Activated naive CD8-positive, alpha-beta T cell treated with anti-CD3 and anti-CD28 coated beads, Interleukin-2, amount 50 U/mL, for 16 hours (primary cell): ENCODE measurements around the gene COL13A1.

Experiments used
- DNase-seq: peaks from one replicate; pipeline ENCODE4 v3.0.0-alpha.2; 2020; ENCODE audit warnings: low read depth, low spot score

Gene COL13A1

DNA sequence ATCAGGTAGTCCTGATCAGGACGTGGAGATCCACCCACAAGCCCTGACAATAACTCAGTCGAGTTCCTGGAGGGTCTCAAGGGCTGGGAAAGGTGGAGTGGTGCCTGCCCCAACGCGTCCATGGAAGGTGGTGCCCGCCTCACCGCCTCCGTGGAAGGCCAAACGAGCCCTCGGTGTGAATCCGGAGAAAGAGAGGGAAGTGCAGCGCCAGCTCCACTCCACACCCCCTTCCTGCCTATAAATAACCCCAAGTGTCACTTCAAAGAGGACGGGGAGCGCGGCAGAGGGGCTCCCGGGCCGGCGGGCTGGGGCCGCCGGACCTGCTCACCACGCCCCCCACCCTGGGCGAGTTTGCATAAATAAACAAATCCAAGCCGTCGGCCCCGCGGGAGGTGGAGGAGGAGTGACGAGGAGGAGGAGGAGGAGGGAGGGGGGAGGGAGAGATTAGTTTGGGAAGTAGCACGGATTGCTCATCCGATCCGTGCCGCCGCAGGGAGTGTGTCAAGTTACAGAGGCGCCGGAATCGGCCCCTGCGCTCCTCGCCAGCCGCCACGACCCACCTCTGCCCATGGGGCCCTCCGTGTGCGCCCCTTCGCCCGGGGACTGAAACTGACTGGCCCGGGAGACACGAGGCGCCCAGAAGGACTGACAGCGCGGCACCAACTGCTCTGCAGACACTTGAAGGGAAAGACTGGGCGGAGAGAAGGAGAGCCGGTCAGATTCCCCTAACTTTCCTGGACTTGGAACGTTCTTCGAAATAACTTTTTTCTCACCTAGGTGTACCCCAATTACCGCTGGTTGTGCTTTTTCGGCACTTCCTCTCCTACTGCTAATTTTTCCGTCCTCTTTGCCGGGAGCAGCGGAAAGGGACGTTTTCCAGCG is at the start of gene COL13A1:
COL13A1 (plus strand) TSS at position 473 of the 882 bp plus-strand sequence. CDS start 518 bp downstream, outside the sequence.
- DNase-seq = no peak

DNA sequence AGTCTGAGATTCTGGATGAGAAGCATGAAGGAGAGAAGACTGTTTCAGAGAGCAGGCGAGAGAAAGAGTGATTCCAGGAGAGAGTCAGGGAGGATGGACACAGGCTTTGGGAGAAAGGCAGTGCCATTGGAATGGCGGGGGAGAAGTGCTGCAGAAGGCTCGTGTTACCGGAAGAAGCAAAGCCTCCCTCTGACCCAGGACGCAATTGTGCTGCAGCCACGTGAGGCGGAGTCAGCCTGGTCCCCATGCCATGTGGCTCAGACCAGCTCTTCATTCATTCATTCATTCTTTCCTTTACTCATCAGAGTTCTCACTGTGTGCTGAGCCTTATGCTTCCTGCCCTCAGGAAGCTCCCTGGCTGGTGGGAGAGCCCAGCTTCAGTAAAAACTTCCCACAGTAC is 49.2 kb upstream of the COL13A1 start:
- DNase-seq = no peak

DNA sequence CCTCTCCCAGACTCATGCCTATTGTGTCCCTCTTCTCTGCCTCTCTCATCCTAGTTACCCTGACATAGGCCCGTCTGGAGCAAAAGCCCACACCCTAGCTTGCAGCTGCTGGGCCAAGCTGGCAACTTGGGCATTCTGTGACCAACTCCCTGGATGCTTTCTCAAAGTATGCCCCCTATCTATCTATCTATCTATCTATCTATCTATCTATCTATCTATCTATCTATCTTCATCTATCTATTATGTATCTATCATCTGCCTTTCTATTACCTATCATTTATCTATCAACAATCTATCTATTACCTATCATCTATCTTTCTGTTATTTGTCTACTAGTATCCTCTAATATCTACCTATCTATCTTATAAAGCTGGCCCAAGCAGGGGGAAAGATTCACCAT is 45.4 kb upstream of the COL13A1 start:
- no peak for DNase-seq

DNA sequence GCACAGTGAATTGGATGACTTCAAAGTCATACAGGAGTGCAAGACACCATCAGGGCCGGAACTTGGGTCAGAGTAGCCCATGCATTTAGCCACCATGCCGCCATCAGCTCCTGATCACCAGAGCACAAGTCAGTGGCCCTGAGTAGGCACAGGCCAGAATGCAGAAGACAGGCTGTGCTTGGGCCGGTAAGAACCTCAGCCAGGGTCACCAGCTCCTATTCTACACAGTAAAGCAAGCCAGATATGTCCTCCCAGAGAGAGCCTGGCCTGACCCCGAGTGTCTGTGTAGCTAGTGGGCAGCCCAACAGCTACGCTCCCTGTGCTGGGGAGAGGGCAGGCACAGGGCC is 44.5 kb upstream of the COL13A1 start:
- no peak for DNase-seq

DNA sequence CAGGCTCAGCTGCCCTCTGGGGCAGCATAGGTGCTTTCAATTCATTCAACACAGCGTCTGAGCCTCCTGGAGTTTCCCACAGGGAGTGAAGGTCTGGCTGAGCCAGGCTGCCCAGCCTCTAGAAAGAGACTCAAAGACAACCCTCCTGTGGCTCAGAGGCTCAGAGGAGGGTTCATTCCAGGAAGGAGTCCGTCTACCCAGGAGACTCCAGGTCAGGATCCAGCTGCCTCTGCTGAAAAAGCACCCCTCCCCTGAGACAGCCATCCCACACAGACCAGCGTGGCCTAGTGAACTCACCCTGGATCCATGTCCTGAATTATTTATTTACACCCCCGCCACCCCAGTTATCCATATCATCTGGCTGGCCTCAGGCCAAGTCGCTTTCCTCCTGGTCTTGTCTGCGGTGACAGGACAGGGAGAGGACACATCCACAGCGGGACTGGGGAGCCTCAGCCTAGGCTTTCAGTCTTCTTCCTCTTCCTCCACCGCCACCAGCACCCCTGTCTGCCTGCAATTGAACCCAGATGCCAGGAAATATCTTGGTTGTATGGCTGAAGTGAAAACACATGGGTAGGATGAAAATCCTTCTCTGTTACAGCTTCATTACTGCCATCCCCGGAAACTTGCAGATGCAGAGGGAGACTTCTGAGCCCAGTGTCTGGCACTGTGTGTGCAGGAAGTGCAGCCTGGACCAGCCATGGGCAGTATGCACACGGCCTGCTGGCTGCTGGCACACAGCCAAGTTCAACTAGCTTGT is 44.0 kb upstream of the COL13A1 start:
- DNase-seq = no peak

DNA sequence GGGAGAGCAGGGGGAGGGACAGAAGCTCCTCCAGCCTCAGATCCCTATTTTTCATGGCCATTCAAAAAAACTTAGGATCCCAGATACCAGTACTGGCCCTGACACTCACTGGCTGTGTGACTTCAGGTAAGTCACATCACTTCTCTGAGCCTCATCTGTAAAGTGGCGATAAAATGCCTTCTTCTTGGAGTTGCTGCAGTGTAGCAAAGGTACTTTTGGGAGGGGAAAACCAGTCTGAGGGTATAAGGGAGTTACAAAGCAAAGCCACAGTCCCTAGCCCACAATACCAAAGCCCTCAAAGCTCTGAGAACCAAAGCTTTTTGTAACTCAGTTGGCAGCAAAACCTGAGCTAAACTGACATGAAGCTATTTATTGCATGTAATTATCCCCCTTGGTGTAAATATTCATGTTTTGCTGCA is 43.4 kb upstream of the COL13A1 start:
- no peak for DNase-seq

DNA sequence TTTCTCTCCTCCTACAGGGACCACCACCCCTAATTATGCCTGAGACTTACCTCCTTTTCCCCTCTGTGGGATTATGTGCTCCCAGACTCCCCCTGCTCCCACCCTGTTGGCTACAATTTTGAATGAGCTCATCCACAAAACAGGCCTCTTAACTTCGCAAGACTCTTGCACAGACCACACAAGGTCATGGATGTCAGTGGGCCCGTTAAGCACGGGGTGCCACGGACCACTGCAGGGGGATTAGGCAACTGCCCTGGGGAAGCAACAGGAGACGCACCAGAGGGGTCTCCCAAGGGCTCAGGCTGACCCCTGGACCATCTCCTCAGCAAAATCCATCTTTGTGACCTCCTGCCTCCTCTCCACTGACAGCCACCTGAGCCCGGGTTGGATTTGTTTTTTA is 42.1 kb upstream of the COL13A1 start:
- no peak for DNase-seq

DNA sequence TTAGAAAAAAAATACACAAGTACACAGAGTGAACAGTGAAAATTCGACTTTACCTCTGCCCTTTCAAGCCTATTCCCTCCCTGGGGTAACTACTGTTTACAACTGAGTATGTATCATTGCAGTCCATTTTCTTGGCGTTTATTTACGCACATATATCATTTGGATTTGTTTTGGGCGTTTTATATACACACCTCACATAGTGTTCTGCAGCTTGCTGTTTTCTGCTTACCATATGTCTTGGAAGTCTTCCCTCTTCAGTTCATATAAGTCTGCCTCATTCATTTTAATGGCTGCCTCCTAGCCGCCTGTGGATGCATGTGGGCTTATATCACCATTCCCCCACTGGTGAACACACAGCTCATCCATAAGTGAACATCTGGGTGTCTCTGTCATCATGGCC is 41.6 kb upstream of the COL13A1 start:
- DNase-seq = no peak

DNA sequence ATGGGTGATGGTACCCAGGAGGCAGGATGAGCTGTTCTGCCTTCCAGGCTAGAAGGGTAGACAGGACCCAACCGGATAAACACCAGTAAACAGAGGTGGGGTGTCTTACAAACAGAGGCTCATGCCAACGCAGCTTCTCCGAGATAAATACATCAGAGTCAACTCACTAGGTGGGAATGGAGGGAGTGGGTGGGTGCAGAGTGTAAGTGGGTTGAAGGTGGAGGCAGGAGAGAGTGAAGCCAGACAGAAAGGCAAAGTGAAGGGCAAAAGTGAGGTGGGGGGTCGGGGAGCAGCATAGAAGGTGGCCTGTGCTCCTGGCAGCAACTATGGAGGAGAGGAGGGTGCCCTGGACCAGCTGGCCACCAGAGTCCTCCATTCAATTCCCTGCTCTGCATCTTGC is 40.4 kb upstream of the COL13A1 start:
- no peak for DNase-seq

DNA sequence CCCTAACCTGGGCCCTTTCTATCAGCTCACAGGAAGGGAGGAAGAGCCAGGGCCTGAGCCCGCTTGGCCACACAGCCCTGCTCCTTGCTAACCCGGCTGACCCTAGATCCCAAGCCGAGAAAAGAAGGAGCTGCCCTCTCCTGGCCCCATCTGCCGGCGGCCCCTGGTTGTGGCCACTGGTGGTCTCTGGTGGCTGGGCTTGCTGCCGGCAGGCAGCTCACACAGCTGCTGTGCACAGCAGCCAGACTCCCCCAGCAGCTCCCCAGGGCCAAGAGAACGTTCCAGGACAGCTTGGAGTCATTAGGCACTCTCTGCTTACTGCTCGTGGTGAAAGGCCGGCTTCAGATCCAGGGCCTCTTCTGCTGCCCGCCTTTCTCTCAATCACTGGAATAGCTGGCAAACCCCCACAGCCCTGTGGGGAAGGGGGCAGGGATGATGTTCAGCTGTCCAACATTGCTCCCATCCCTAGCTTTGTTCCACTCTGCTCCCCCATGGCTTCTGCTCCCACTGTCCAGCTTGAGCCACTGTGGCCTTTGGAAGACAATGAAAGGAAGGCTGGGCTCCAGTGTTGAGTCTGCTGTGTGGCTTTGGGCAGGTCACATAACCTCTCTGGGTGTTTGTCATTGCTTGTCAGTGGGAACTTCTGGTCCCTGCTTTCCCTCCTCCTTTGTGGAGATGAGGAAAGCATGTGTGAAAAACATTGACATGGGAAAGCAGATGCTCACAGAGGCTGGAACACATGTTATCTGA is 35.4 kb upstream of the COL13A1 start:
- no peak for DNase-seq

DNA sequence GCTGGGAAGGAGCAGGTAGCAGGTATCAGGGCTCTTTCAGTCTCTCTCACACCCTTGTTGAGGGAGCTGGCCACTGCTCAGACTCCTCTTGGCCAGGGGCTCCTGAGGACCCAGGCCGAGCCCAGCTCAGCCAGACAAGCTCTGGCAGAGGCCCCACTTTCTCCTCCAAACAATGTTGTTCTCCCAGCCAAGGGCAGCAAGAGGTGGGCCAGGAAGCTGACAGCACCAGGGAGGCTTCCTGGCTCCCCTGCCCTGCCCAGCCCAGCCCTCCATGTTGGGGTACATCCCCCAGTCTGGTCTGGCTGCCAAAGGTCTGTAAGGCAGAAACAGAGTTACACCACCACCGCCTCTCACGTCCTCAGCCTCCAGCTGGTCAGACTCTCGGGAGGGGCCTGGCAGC is 33.9 kb upstream of the COL13A1 start:
- DNase-seq = no peak

DNA sequence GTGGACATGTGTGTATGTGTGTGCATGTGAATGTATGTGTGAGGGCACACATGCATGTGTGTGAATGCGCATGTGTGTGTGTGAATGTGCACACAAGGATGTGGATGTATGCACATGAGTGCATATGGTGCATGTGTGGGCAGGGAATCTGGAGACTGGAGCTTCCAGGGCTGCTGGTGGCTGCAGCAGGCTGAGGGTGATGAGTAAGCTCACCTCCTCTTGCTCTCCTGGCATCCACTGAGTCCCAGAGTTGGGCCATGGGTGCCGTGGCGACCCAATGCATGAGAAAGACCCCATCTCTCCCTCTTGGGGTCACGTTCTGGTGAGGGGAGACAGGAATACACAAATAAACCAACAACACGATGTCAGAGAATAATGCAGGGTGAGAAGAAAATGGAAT is 33.3 kb upstream of the COL13A1 start:
- DNase-seq = no peak

DNA sequence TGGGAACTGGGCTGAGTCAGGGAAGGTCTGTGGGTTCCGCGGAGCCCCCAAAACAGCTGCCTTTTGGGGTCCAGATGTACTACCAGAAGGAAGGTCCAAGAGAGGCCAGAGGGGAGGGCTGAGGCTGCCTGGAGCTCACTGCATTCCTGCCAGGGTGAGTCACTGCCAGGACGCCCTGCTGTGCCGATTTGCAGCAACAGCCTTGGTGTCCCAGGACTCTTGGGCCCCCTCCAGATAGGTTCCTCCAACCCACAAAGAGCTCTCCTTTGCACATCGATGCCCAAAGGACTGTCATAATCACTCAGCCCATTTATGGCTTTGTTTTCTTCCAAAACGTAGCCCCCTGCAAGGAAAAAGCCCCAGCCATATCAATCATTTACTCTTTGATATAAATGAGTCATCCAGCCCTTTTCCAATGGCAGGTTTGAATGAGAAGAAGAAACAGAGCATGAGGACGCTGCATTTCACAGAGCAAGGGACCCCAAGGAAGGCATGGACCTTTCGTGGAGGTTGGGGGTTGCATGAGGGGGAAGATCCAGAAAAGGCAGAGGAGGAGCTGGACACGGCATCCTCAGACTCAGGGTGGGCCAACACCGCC is 32.2 kb upstream of the COL13A1 start:
- no peak for DNase-seq

DNA sequence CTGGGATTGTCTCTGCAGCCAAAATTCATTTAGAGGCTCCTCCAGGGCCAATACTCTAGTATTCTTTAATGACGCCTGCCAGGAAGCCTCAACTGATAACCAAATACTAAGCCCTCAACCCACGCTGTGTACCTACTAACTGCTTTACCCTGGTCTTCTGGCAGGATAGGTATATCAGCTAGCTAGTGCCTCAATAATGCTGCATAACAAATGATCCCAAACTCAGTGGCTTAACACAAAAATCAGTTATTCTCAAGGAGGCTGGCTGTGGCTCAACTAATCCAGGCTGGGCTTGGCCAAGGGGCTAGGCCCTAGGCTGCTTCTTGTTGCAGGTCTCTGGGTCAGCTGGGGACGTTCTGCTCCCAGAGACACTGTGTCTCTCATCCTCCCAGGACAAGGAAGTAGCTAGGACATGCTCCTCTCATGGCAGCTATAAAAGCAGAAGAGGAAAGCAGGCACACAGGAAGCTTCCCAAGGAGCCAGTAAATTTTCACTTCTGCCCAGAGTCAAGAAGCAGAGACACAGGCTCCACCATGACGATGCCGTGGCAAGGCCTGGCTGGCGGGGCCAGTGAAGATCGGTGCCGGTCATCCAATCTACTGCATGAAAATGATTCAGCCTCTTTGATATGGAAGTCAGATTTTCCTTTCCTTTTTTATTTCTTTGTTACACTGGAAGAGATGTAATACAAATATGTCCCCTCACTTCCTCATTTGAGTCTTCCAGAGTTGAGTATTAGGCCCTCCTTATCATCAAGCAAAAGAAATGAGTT is 28.6 kb upstream of the COL13A1 start:
- no peak for DNase-seq

DNA sequence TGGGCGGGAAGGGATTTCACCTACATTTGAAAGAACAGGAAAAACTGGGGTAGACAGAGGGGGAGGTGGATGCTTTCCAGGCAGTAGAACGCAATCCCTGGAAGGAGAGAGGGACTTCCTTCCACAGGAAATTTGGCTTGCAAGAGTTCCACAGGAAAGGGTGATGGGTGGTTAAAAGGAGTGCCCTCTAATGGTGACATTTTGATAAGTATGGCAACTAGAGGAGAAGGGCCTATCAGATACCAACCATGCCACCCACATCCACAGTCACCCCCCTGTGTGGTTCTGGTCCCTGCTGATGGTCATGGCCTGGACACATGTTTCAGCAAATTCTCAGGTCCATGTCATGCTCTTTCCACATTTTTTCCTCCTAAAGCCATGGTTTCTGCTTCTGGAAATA is 27.1 kb upstream of the COL13A1 start:
- DNase-seq = no peak

DNA sequence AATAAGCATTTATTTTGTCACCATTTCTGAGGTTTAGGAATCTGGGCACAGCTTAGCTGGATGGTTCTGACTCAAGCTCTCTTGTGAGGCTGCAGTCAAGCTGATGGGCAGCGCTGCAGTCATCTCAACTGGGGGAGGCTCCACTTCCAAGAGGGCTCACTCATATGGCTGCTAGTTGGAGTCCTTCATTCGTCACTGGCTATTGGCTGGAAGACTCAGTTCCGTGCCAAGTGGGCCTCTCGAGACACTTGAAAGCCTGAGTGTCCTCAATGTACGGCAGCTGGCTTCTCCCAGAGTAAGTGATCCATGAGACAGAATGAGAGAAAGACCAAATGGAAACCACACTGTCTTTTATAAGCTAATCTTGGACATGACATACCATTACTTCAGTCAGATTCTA is 21.6 kb upstream of the COL13A1 start:
- DNase-seq = no peak

DNA sequence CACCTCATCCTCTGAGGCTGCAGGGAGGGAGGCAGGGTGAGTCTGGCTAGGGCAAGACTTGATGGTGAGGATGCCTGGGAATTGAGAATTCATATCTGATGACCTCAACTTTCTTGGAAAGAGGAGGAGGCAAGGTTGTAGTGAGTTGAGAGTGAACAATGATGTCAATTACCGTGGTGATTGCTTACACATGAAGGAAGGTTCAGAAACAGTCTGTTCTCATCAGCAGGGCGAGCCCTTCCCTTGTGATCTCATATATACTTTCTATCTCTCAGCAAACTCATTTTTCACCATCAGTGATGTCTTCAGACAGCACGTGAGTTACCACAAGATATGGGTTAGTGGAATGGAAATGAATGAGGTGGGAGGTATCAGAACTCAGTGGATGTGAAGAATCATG is 20.1 kb upstream of the COL13A1 start:
- DNase-seq = no peak

DNA sequence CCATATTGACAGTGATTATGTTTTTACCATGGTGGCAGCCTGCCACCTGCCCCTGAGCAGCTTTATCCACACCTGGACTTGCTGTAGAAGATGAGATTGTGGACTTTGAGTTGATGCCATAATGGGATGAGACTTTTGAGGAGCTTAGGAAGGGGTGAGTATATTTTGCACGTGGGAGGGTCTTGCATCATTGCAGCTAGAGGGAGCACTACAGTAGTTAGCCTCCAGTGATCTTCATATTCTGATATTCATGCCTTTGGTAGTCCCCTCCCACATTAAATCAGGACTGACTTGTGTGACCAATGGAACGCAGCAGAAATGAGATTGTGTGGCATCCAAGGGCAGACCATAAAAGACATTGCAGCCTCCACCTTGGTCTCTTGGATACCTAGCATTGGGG is 18.2 kb upstream of the COL13A1 start:
- no peak for DNase-seq

DNA sequence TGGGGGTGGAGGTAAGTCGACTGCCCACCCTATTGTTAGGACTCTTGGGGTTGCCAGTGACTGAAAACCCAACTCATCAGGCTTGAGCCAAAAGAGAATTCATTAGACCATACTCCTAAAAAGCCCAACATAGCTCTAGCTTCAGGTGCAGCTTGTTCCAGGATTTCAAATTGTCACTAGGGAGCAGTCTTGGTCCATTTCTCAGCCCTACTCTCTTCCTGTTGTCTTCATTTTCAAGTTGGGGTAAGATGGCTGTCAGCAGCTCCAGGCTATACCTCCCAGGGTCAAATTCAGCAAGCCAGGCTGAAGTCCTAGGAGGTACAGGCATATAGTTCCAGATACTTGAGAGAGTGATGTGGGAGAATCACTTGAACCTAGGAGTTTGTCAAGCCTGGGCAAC is 14.9 kb upstream of the COL13A1 start:
- DNase-seq = no peak

DNA sequence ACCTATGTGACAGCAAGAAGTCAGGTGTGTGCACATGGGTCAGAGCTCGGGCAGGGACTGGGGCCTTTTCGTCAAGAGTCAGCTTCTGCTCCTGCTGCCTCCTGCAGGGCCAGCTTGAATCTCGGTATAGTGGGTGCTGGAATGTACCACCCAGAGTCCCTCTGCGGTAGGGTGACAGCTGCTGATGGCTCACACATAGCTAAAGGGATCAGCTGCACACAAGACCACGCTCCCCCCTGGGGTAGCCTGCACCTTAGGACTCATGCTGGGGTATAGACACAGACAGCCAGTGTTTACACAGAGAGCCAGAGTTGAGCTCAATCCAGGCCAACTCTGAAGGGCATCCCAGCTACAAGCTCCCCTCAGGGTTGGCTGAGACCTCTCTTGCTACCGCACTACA is 14.0 kb upstream of the COL13A1 start:
- no peak for DNase-seq

DNA sequence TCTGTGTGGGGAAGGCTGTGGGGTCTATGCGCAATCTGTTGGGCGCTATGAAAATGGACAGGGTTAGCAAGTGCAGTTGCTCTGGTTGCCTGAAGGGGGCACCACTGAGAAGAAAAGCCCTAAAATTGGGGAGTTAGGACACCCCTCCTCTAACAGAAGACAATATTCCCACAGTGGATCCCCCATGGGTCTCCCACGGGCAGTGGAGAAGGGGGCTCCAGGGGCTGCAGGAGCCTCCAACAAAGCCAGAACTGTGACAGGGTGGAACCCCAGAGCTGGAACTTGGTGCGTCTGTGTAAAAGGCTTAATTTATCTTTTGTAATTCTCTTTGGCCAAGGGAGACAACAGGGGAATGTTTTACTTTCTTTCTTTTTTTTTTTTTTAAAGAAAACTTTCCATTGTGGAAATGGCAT is 12.5 kb upstream of the COL13A1 start:
- no peak for DNase-seq
